HFF-Myc (cell line): ENCODE data around the gene MACROH2A1.
A peak's percentile ranks its signal among the peaks of the same experiment; 100 is the strongest.

Experiments used
- DNase-seq: peaks from one replicate; pipeline ENCODE4 v3.0.0-alpha.2; 2011; ENCODE audit warnings: low read depth; ENCODE audit errors: extremely low read depth
- H3K4me3 ChIP-seq: replicated peaks from 2 replicates; pipeline ENCODE4 v1.5.1; 2011; ENCODE audit warnings: low read depth, mild to moderate bottlenecking, control low read depth, low read length
- TF ChIP-seq, protein P1 (sequence below): IDR thresholded peaks from 2 replicates; pipeline ENCODE4 v1.5.1; 2012; ENCODE audit warnings: mild to moderate bottlenecking, low read depth, low read length, control low read depth; ENCODE audit errors: missing control alignments

The MACROH2A1 gene

DNA sequence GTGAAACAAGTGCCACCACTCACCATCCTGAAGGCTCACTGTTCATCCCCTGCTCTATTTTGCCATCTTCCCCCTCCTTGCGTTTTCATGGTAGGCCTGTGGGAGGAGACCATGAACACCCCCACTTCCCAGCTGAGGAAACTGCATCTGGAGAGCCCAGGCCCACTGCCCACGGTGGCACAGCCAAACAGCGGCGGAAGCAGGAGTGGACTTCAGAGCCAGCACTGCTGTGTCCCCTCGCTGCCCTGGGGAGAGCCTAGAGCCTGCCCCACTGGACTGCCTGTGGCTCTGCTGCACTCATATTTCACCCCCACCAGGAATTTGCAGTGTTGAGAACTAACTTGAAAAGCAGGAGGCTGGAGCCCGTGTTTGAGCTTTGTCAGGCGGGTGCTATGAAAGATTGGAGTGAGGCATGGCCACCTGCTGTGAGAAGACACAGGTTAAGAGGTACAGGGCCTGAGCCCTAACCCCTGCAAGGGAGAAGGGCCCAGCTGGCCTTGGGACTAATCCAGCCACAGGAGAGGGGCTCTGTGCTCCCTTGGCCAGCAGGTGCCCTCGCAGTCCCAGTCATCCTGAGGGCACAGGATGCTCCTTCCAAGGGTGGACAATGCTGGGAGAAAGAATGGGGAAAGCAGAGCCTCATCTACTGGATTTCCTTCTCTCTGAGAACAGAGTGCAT, 79.0 kb downstream of the MACROH2A1 start:
- H3K4me3 ChIP-seq = no peak overlapping the region
- no peak for DNase-seq
- TF ChIP-seq, protein P1, sequence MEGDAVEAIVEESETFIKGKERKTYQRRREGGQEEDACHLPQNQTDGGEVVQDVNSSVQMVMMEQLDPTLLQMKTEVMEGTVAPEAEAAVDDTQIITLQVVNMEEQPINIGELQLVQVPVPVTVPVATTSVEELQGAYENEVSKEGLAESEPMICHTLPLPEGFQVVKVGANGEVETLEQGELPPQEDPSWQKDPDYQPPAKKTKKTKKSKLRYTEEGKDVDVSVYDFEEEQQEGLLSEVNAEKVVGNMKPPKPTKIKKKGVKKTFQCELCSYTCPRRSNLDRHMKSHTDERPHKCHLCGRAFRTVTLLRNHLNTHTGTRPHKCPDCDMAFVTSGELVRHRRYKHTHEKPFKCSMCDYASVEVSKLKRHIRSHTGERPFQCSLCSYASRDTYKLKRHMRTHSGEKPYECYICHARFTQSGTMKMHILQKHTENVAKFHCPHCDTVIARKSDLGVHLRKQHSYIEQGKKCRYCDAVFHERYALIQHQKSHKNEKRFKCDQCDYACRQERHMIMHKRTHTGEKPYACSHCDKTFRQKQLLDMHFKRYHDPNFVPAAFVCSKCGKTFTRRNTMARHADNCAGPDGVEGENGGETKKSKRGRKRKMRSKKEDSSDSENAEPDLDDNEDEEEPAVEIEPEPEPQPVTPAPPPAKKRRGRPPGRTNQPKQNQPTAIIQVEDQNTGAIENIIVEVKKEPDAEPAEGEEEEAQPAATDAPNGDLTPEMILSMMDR = peak; percentile 20

DNA sequence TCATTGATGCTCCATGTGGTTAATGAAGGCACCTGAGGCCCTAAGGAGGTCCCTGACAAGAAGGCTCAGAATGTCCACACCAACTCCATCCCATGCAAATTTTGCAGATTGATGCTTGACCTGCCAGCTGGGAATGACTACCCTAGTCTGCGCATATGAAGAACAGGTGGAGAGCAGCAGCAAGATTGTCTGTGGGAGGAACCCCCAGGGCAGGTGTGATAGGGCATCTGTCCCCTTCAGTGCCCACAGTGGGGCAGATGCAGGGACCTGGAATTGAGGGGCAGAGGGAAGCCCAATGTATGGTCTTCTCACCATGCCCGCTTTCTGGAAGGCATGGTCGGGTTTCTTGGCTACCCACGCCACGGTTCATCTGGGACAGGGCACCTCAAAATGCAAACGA, 79.6 kb downstream of the MACROH2A1 start:
- TF ChIP-seq, protein P1 = no peak
- no peak for DNase-seq
- H3K4me3 ChIP-seq = no peak overlapping the region

DNA sequence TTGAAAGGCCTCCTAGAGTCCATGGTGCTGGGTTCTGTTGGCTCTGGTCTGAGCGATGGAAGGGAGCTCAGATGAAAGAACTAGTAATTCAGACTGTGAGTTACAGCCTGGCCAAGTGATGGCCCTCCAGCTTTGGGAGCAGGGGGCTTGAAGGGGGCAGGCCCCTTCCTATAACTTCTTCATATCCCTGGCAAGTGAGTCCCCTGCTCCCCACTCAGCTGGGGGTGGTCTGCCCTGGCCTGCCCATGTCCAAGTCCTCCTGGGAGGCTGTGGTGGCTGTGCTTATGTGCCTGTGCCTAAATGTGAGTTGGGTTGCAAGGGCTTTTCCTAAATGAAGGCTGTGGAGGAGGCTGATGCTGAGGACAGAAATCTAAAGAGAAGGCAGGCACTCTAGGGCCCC, 80.1 kb downstream of the MACROH2A1 start:
- no peak overlapping the region for H3K4me3 ChIP-seq
- TF ChIP-seq, protein P1 = no peak
- no peak for DNase-seq

DNA sequence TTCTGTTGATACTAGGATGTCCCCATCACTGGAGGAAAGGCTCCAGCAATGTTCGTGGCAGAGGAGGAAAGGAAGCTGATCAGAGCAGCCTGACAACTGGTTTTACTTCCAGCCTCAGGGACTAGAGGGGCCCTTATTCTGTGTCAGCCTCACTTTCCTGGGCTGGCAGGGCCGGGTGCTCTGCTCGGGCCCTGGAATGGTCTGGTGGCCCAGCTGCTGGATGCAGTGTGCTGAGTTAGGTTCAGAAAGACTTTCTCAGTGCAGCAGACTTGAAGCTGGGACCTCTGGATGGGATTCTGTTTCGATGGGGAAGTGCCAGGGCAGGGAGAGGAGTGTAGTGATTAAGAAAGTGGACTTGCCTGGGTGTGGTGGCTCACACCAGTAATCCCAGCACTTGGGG, 81.0 kb downstream of the MACROH2A1 start:
- TF ChIP-seq, protein P1 = no peak
- no peak overlapping the region for H3K4me3 ChIP-seq
- DNase-seq = no peak

- TF ChIP-seq, protein P1 = no peak
- DNase-seq = no peak
- H3K4me3 ChIP-seq = no peak overlapping the region
These were observed 81.7 kb downstream of the MACROH2A1 start for GRCh38 chr5:135317286-135317685.

DNA sequence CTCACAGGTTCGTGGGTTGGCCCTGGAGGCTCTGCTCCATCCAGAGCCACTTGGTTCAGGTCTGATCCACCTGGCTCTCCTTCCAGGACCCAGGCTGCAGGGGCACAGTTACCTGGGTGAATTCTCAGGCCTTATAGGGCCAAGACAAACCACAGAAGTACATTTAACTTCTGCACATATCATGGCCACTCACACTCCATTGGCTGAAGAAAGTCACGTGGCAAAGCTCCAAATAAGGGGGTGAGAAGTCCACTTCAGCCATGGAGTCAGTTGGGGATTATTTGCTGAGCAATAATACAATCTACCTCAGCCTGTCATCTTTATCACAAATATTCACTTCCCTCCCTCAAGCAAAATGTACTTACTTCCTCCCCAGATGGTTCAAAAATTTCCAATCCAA, 83.6 kb downstream of the MACROH2A1 start:
- no peak overlapping the region for H3K4me3 ChIP-seq
- no peak for DNase-seq
- TF ChIP-seq, protein P1 = no peak

GRCh38 chr5:135313946-135314345, 85.1 kb downstream of the MACROH2A1 start:
- TF ChIP-seq, protein P1 = no peak
- no peak for DNase-seq
- no peak overlapping the region for H3K4me3 ChIP-seq
